ENCODE results near the gene MAD2L2.

Gene MAD2L2

DNA sequence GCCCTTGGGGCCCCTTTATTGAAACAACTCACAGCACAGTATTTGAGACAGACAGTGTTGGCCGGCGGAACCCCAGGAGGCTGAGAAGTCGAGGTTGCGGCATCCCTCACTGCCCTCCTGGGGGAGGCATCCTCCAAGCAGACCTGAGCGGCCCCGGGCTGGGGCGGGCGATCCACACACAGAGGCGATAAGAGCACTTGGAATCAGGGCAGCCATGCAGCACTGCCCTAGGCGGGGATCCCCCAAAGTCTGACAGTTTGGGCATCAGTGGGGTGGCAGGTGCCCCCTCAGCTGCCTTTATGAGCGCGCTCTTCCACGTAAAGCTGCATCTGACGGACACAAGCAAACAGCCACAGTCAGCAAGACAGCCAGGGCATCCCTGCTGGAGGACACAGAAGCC, 6.5 kb downstream of the MAD2L2 start:
- TF ChIP-seq, protein P1, sequence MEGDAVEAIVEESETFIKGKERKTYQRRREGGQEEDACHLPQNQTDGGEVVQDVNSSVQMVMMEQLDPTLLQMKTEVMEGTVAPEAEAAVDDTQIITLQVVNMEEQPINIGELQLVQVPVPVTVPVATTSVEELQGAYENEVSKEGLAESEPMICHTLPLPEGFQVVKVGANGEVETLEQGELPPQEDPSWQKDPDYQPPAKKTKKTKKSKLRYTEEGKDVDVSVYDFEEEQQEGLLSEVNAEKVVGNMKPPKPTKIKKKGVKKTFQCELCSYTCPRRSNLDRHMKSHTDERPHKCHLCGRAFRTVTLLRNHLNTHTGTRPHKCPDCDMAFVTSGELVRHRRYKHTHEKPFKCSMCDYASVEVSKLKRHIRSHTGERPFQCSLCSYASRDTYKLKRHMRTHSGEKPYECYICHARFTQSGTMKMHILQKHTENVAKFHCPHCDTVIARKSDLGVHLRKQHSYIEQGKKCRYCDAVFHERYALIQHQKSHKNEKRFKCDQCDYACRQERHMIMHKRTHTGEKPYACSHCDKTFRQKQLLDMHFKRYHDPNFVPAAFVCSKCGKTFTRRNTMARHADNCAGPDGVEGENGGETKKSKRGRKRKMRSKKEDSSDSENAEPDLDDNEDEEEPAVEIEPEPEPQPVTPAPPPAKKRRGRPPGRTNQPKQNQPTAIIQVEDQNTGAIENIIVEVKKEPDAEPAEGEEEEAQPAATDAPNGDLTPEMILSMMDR (IDR thresholded peaks at IDR 0.05; ENCODE audit: insufficient read depth, missing control alignments): no peak
- FAIRE-seq (no peak), DNase-seq (ENCODE audit: insufficient read length, low spot score) (no peak)

DNA sequence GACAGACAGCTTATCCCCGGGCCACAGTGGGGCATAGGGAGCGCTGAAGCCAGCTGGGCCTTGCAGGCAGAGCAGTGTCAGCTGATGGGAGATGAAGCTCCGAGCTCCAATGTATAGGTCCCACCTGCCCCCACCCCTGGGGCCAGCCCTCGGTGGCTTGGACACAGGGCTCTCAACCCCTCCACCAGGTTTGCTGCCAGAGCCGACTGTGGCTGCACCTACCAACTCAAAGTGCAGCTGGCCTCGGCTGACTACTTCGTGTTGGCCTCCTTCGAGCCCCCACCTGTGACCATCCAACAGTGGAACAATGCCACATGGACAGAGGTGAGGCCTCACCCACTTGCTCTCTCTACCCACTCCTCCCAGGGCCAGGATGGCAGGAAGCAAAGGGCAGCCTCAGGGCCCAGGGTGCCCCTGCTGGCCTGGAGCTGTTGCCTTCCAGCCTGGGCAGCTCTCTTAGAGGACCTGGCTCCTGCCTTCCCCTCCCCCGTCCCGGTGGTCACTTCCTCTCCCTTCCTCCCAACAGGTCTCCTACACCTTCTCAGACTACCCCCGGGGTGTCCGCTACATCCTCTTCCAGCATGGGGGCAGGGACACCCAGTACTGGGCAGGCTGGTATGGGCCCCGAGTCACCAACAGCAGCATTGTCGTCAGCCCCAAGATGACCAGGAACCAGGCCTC, 7.7 kb downstream of the MAD2L2 start:
- FAIRE-seq (no peak), DNase-seq (ENCODE audit: insufficient read length, low spot score) (no peak)
- TF ChIP-seq, protein P1 (IDR thresholded peaks at IDR 0.05; ENCODE audit: insufficient read depth, missing control alignments): no peak

DNA sequence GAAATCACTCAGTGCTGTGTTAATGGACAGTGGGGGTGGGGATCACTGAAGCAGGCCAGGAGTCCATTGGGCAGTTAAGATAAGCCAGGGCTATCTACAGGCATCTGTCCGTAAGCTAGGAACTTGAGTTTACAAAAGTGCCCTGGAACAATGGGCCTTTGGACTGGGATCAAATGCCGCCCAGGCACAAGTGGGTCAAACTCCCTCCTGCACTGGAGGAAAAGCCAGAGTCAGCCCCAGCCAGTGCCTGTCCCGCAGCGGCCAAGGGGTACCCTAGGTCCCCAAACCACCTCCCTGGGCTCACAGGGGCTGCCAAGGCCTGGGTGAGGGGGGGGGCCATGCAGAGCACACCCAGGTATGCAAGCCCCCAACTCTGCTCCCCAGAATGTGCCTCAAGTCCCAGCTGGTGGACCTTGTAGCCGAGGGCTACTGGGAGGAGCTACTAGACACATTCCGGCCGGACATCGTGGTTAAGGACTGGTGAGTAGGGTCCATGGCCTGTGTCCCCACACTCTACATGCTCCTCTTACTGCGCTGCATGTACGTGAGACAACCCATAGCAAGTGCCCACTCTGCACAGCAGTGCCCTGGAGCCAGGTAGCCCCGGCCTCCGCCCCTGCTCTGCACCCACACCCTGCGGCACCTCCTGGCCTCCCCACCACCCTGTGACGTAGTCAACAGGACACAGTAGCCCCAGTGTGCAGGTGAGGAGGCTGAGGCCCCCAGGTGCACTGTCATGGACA, 9.2 kb downstream of the MAD2L2 start:
- TF ChIP-seq, protein P1 (IDR thresholded peaks at IDR 0.05; ENCODE audit: insufficient read depth, missing control alignments): no peak
- DNase-seq (ENCODE audit: insufficient read length, low spot score): no peak
- no peak for FAIRE-seq

DNA sequence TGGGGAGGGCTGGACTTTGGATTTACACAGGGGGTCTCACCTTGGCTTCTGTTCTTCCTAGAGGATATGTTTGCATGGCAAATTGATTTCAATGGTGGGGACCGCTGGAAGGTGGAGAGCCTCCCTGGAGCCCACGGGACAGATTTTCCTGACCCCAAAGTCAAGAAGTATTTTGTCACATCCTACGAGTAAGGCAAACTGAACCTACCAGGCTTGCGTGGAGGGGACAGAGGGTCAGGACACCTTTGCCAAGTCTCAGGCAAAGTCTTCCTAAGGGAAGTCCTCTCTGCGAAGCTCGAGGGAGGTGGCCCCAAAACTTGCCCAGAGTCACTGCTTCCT, 9.8 kb downstream of the MAD2L2 start:
- DNase-seq (ENCODE audit: insufficient read length, low spot score) (no peak), FAIRE-seq (no peak)
- TF ChIP-seq, protein P1 (IDR thresholded peaks at IDR 0.05; ENCODE audit: insufficient read depth, missing control alignments): no peak

DNA sequence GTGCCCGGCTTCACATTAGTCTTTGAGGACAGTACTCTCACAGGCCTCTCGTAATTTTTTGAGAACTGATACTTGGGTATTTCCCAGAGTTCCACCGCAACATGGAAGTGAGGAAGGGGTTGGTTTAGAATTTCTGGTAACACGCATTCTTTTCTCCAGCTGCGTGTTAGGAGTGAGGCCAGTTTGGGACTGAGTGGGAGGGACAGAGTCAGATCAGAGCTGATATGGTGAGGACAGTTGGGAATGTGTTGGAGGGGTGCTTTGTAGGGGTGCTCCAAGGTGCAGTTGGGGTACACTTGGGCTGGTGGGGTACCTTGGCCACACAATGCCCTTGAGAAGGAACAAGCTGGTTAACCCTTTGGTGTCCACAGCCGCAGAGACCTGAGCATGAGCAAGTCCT, 10.2 kb downstream of the MAD2L2 start:
- FAIRE-seq (no peak), DNase-seq (ENCODE audit: insufficient read length, low spot score) (no peak)
- TF ChIP-seq, protein P1 (IDR thresholded peaks at IDR 0.05; ENCODE audit: insufficient read depth, missing control alignments): no peak

DNA sequence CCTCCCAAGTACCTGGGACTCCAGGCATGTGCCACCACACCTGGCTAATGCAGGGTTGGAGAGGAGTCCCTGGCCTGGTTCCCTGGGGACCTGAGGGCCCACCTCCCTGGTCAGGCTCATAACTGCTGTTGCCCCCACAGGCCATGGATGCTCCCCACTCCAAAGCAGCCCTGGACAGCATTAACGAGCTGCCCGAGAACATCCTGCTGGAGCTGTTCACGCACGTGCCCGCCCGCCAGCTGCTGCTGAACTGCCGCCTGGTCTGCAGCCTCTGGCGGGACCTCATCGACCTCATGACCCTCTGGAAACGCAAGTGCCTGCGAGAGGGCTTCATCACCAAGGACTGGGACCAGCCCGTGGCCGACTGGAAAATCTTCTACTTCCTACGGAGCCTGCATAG, 12.4 kb downstream of the MAD2L2 start:
- DNase-seq (ENCODE audit: insufficient read length, low spot score) (no peak), FAIRE-seq (no peak)
- TF ChIP-seq, protein P1 (IDR thresholded peaks at IDR 0.05; ENCODE audit: insufficient read depth, missing control alignments): no peak

All from D721Med (cell line).